K562 (cell line): ENCODE measurements around the gene ZNF668. TPM values are rescaled to one million over a fixed set of nuclear protein-coding genes. Genes with fewer than 3 reads are reported as not detected.
A peak's percentile ranks its signal among the peaks of the same experiment; 100 is the strongest.

Source experiments
- ATAC-seq: fragments of 200-7000 bp; cut with Tn5 transposase; 3 replicates; pipeline ENCODE4 v1.9.1; 2020; ENCODE audit warnings: moderate library complexity
- BruUV-seq: library from RNA; stranded (reverse); fragments of 400-500 nt; replicated peaks from 2 replicates; lab custom pipeline; 2021; lab: Mats Ljungman, UMichigan
- CTCF ChIA-PET: fragments of 300-600 bp; formaldehyde crosslinking; extraction: SDS; loops from one replicate; lab custom pipeline; 2021; ENCODE audit warnings: low intra/inter-chr PET ratio; lab: Yijun Ruan, JAX
- POLR2A ChIA-PET: fragments of 300-600, 350-650 bp; sonication (Branson Sonifier 250); formaldehyde crosslinking; extraction: SDS; loops from one replicate; lab custom pipeline; 2021; ENCODE audit warnings: antibody characterized with exemption, inconsistent platforms; lab: Yijun Ruan, JAX
- DNase-seq, 4 experiments: peaks; one replicate each; pipeline versions ENCODE4 v3.0.0 to v3.0.0-alpha.2; 2011 to 2018; ENCODE audit warnings: low spot score in 3 of 4, mixed read lengths in 3 of 4; ENCODE audit errors: extremely low read depth in 1 of 4
- FAIRE-seq: peaks from 2 replicates; lab custom pipeline; 2011; peaks lifted over from hg19 to GRCh38; lab: Jason Lieb, UNC
- H2AFZ ChIP-seq: 2 replicates; pipeline ENCODE4 v1.6.0; 2011; ENCODE audit warnings: low read depth, low read length, control low read depth, inconsistent platforms
- H3K27ac ChIP-seq: fragments of 200-600 bp; 3 replicates; pipeline ENCODE4 v1.8.0; 2011; ENCODE audit warnings: low read depth, mild to moderate bottlenecking, control low read depth, inconsistent platforms, low read length, moderate library complexity, mixed read lengths; ENCODE audit errors: extremely low read depth
- H3K27me3 ChIP-seq, 2 experiments: fragments of 300-600 bp in 1 of 2; 2 replicates in 1 of 2; 3 replicates in 1 of 2; pipeline versions ENCODE4 v1.6.0 to v1.8.0; 2011; ENCODE audit warnings: inconsistent platforms in 2 of 2, low read length in 2 of 2, mild to moderate bottlenecking in 1 of 2, mixed read lengths in 1 of 2, moderate library complexity in 1 of 2; ENCODE audit not compliant: control insufficient read depth in 2 of 2, insufficient read depth in 2 of 2
- H3K36me3 ChIP-seq: fragments of 300-600 bp; 3 replicates; pipeline ENCODE4 v1.8.0; 2011; ENCODE audit warnings: mild to moderate bottlenecking, low read length, inconsistent platforms; ENCODE audit not compliant: control insufficient read depth, insufficient read depth
- H3K4me1 ChIP-seq, 2 experiments: fragments of 200-600 bp in 1 of 2; replicated peaks in 1 of 2; 2 replicates in 1 of 2; 3 replicates in 1 of 2; pipeline versions ENCODE4 v1.5.1 to v1.8.0; 2011; ENCODE audit warnings: inconsistent platforms in 2 of 2, low read length in 2 of 2, mild to moderate bottlenecking in 1 of 2, mixed read lengths in 1 of 2, moderate library complexity in 1 of 2; ENCODE audit not compliant: control insufficient read depth in 2 of 2, insufficient read depth in 2 of 2
- H3K4me2 ChIP-seq: 2 replicates; pipeline ENCODE4 v1.6.1; 2011; ENCODE audit warnings: low read length, control low read depth, inconsistent platforms, mixed read lengths; ENCODE audit not compliant: insufficient read depth
- H3K4me3 ChIP-seq: fragments of 200-600 bp; sonication (generic), shearing (Covaris generic); 2 replicates; pipeline ENCODE4 v1.5.1; 2016; ENCODE audit warnings: control low read depth, inconsistent platforms
- H3K79me2 ChIP-seq: fragments of 200-600 bp; 3 replicates; pipeline ENCODE4 v1.8.0; 2011; ENCODE audit warnings: low read length, inconsistent platforms; ENCODE audit not compliant: control insufficient read depth, insufficient read depth
- H3K9ac ChIP-seq, 2 experiments: 2 replicates each; pipeline versions ENCODE4 v1.6.0 to v1.6.1; 2011; ENCODE audit warnings: low read depth in 2 of 2, low read length in 2 of 2, control low read depth in 1 of 2, inconsistent platforms in 1 of 2, mild to moderate bottlenecking in 1 of 2, mixed read lengths in 1 of 2; ENCODE audit not compliant: insufficient read depth in 1 of 2
- H3K9me1 ChIP-seq: one replicate; pipeline ENCODE4 v1.6.0; 2011; ENCODE audit warnings: inconsistent platforms, mild to moderate bottlenecking, low read length, moderate library complexity; ENCODE audit not compliant: control insufficient read depth, insufficient read depth
- H3K9me3 ChIP-seq: replicated peaks from 2 replicates; pipeline ENCODE4 v1.5.1; 2011; ENCODE audit warnings: low read depth, low read length, inconsistent platforms; ENCODE audit not compliant: control insufficient read depth, insufficient read depth
- H4K20me1 ChIP-seq: replicated peaks from 2 replicates; pipeline ENCODE4 v1.6.1; 2011; ENCODE audit warnings: low read length, inconsistent platforms, mixed read lengths; ENCODE audit not compliant: control insufficient read depth, insufficient read depth
- ETV6 ChIP-seq, 3 experiments: fragments of 150-350 bp in 1 of 3; sonication (generic) in 1 of 3; formaldehyde crosslinking in 1 of 3; IDR thresholded peaks; 2 replicates each; pipeline versions ENCODE4 v1.6.1 to v1.8.0; 2014 to 2022; ENCODE audit warnings: borderline replicate concordance in 2 of 3, low read depth in 2 of 3, antibody characterized with exemption in 1 of 3, low read length in 1 of 3, mild to moderate bottlenecking in 1 of 3, missing genetic modification reagents in 1 of 3
- KAT2B ChIP-seq: IDR thresholded peaks from one replicate; pipeline ENCODE4 v1.6.1; 2012; ENCODE audit warnings: low read depth, mild to moderate bottlenecking, control low read depth, inconsistent platforms, low read length, moderate library complexity
- MCM2 ChIP-seq: fragments of 450-650 bp; IDR thresholded peaks from 2 replicates; pipeline ENCODE4 v1.6.1; 2017; ENCODE audit warnings: low read depth, mild to moderate bottlenecking
- MEIS2 ChIP-seq: fragments of 450-650 bp; IDR thresholded peaks from 2 replicates; pipeline ENCODE4 v1.6.1; 2014; ENCODE audit warnings: mild to moderate bottlenecking; ENCODE audit not compliant: partially characterized antibody
- MYC ChIP-seq, 2 experiments: fragments of 250-450 bp in 1 of 2; sonication (Bioruptor Pico) in 1 of 2; IDR thresholded peaks; 2 replicates each; pipeline versions ENCODE4 v1.5.1 to v1.6.1; 2012 to 2021; ENCODE audit warnings: low read depth in 2 of 2, borderline replicate concordance in 1 of 2, improper control_type of control experiment in 1 of 2, low read length in 1 of 2, mild to moderate bottlenecking in 1 of 2, moderate library complexity in 1 of 2
- PTRF ChIP-seq: fragments of 450-650 bp; IDR thresholded peaks from 2 replicates; pipeline ENCODE4 v1.6.1; 2016; ENCODE audit warnings: mild to moderate bottlenecking, missing genetic modification characterization, missing compliant biosample characterization
- SRSF9 ChIP-seq: fragments of 200-400 bp; formaldehyde crosslinking; IDR thresholded peaks from 2 replicates; pipeline ENCODE4 v1.6.1; 2017; ENCODE audit warnings: low read depth, low read length, borderline replicate concordance
- TAF7 ChIP-seq: fragments of 450-650 bp; IDR thresholded peaks from 2 replicates; pipeline ENCODE4 v1.6.1; 2016; ENCODE audit warnings: missing genetic modification characterization, missing compliant biosample characterization
- TBL1XR1 ChIP-seq, 2 experiments: IDR thresholded peaks; 2 replicates each; pipeline ENCODE4 v1.6.1; 2012; ENCODE audit warnings: improper control_type of control experiment in 2 of 2, low read length in 2 of 2, mild to moderate bottlenecking in 1 of 2
- ZC3H8 ChIP-seq: fragments of 450-650 bp; IDR thresholded peaks from 2 replicates; pipeline ENCODE4 v1.6.1; 2017
- ZNF133 ChIP-seq: fragments of 250-450 bp; sonication (Bioruptor Pico); IDR thresholded peaks from 2 replicates; pipeline ENCODE4 v1.4.0; 2020; ENCODE audit warnings: mild to moderate bottlenecking
- ZNF134 ChIP-seq: fragments of 250-450 bp; sonication (Bioruptor Pico); conservative IDR thresholded peaks from 2 replicates; pipeline ENCODE4 v1.4.0; 2020
- ZZZ3 ChIP-seq: fragments of 450-650 bp; IDR thresholded peaks from 2 replicates; pipeline ENCODE4 v1.6.1; 2016; ENCODE audit warnings: antibody characterized with exemption, mild to moderate bottlenecking, moderate library complexity
- WGBS: fragments of 100-300 bp; shearing (Covaris generic); methylation state at CpG from one replicate; pipeline ENCODE4 v1.1.6; 2016; ENCODE audit warnings: low coverage, mixed read lengths; ENCODE audit not compliant: insufficient coverage; ENCODE audit errors: missing lambda C conversion rate; 5-methylcytosine and 5-hydroxymethylcytosine counted together
- in situ Hi-C: fragments of 300-500 bp; cut with MboI; formaldehyde crosslinking; loops from 4 replicates; pipeline ENCODE4 v1.15.0; 2018; ENCODE audit warnings: inconsistent platforms, mixed read lengths
- intact Hi-C: fragments of 100-400 bp; cut with micrococcal nuclease; formaldehyde crosslinking; loops from 2 replicates; pipeline ENCODE4 v1.14.2; 2022
- polyA plus RNA-seq, 8 experiments: library from polyadenylated mRNA; depleted of rRNA in 4 of 8; stranded (reverse) in 5 of 8; unstranded in 3 of 8; fragments of >200 nt; fragmentation: Nextera tagmentation in 2 of 8; fragmentation: Illumina TruSeq in 1 of 8; extraction: Ambion mirVana in 2 of 8; extraction: Trizol in 1 of 8; gene quantifications; 2 replicates each; pipeline versions ENCODE4 v1.2.1 to v1.2.3, GENCODE V29; 2011 to 2014; ENCODE audit warnings: inconsistent platforms in 1 of 8, missing spikeins in 1 of 8
- total RNA-seq, 7 experiments: library from RNA; depleted of rRNA in 6 of 7; stranded (reverse); fragments of >200 nt in 6 of 7; fragmentation: Illumina TruSeq in 2 of 7; extraction: Trizol in 2 of 7; gene quantifications; 2 replicates each; pipeline versions ENCODE4 v1.2.1 to v1.2.3, GENCODE V29; 2011 to 2021; ENCODE audit warnings: low replicate concordance in 1 of 7
- TF ChIP-seq, protein P1 (sequence below), 2 experiments: fragments of 450-650 bp; IDR thresholded peaks; 2 replicates each; pipeline ENCODE4 v1.6.1; 2016; ENCODE audit warnings: mild to moderate bottlenecking in 2 of 2, borderline replicate concordance in 1 of 2, low read depth in 1 of 2, moderate library complexity in 1 of 2

ZNF668 gene
- total and polyA plus RNA-seq, 9 of the 15 experiments (the other 6 are each of a cell fraction or from before 2014, with no cell fraction given): 0.04 to 15.3 (median 3.8) TPM; not detected in 1

- 0 out of 2 replicates have a peak, but pooled peaks cover 2% of the 10 kb centered on the region for H3K9me3 ChIP-seq
- H3K36me3 ChIP-seq: peaks cover 39% of the 10 kb centered on the region; the same call in 2 of the 3 replicates
- H3K79me2 ChIP-seq: peaks cover 22% of the 10 kb centered on the region
- ATAC-seq: no peak
- no peaks in the 10 kb centered on the region for H3K27me3 ChIP-seq
- no peak for DNase-seq
- H2AFZ ChIP-seq: no peak overlapping the region
- CTCF ChIA-PET: no interaction called here
- intact Hi-C loops: loop anchor here (10.0 kb wide), 1 partner anchor 136 kb away; the partner anchor contains the start of gene SETD1A
- POLR2A ChIA-PET: interaction anchor here (0.6 to 3.1 kb wide), 4 partner anchors 13 to 90 kb away, joined by 3 to 16 read pairs (median 4); partner anchors contain the start of genes FUS, ZNF646 and ZNF668
- no TSS peak for BruUV-seq
- peak overlapping the region in 1 of 2 experiments; percentile 73; a peak in 2 of 4 replicates for H3K9ac ChIP-seq
- in situ Hi-C loops: no loop called here
- no peak overlapping the region for H3K4me2 ChIP-seq
- H3K4me1 ChIP-seq: peaks cover 14 to 53% of the 10 kb centered on the region in 2 experiments; a peak in 4 of 5 replicates
- H4K20me1 ChIP-seq: peaks cover 8% of the 10 kb centered on the region; the same call in 1 of the 2 replicates
- H3K27ac ChIP-seq: no peak overlapping the region
- H3K9me1 ChIP-seq: peaks cover 4% of the 10 kb centered on the region
- 57% methylated on average over 2 of the region's 2 CpGs for WGBS
- FAIRE-seq: no peak
- no peak overlapping the region for H3K4me3 ChIP-seq
- no peak for TF ChIP-seq MYC (IDR thresholded peaks at IDR 0.05; ENCODE audit: low read depth, low read length)
- no peak for TF ChIP-seq MYC (CRISPR knock-in tag; IDR thresholded peaks at IDR 0.05; ENCODE audit: borderline replicate concordance, low read depth)
- TF ChIP-seq KAT2B: no peak
- no peak for TF ChIP-seq ETV6 (IDR thresholded peaks at IDR 0.05; ENCODE audit: borderline replicate concordance in 1 of 2, low read depth in 2 of 2, low read length in 1 of 2)
- no peak for TF ChIP-seq ETV6 (CRISPR knock-in tag; IDR thresholded peaks at IDR 0.05; ENCODE audit: borderline replicate concordance)
- TF ChIP-seq ZZZ3: no peak
- TF ChIP-seq SRSF9: no peak
- TF ChIP-seq MCM2: no peak
- no peak for TF ChIP-seq ZNF134 (CRISPR knock-in tag)
- TF ChIP-seq ZC3H8: no peak
- no peak for TF ChIP-seq ZNF133 (CRISPR knock-in tag)
- no peak for TF ChIP-seq PTRF (tag)
- TF ChIP-seq, protein P1, sequence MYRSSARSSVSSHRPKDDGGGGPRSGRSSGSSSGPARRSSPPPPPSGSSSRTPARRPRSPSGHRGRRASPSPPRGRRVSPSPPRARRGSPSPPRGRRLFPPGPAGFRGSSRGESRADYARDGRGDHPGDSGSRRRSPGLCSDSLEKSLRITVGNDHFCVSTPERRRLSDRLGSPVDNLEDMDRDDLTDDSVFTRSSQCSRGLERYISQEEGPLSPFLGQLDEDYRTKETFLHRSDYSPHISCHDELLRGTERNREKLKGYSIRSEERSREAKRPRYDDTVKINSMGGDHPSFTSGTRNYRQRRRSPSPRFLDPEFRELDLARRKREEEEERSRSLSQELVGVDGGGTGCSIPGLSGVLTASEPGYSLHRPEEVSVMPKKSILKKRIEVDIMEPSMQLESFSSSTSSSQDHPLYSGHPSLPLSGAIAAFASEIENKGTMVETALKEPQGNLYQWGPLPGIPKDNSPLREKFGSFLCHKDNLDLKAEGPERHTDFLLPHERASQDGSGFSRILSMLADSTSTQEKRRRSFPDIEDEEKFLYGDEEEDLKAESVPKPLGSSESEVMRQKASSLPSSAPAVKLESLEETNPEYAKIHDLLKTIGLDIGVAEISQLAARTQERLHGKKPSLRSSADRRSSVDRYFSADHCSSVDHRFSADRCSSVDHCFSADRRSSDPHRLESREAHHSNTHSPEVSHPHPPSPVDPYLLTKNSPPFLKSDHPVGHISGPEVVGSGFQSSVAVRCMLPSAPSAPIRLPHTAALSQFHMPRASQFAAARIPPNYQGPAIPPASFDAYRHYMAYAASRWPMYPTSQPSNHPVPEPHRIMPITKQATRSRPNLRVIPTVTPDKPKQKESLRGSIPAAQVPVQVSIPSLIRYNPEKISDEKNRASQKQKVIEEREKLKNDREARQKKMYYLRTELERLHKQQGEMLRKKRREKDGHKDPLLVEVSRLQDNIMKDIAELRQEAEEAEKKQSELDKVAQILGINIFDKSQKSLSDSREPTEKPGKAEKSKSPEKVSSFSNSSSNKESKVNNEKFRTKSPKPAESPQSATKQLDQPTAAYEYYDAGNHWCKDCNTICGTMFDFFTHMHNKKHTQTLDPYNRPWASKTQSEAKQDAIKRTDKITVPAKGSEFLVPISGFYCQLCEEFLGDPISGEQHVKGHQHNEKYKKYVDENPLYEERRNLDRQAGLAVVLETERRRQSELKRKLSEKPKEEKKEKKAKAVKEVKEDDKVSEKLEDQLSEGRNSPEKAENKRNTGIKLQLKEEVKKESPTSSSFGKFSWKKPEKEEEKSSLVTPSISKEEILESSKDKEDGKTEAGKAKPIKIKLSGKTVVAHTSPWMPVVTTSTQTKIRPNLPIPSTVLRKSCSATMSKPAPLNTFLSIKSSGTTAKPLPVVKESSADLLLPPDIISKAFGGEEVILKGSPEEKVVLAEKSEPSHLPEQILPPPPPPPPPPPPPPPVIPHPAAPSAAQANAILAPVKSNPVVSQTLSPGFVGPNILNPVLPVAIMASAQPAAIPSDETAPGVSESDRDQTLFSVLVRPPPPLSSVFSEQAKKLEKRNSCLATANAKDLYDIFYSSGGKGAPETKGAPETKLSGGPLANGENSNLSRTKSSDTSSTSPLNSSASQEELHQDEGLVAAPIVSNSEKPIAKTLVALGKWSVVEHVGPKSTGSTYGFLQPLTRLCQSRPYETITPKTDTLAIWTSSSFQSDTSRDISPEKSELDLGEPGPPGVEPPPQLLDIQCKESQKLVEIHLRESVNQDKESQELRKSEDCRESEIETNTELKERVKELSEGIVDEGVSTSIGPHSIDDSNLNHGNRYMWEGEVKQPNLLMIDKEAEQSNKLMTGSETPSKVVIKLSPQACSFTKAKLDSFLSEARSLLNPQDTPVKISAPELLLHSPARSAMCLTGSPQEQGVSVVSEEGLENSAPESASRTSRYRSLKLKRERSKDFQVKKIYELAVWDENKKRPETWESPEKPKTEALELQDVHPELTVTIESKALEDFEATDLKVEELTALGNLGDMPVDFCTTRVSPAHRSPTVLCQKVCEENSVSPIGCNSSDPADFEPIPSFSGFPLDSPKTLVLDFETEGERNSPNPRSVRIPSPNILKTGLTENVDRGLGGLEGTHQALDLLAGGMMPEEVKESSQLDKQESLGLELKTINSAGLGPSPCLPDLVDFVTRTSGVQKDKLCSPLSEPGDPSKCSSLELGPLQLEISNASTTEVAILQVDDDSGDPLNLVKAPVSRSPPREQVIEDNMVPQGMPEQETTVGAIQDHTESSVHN (IDR thresholded peaks at IDR 0.05; ENCODE audit: borderline replicate concordance in 1 of 2, low read depth in 1 of 2): no peak
- no peak for TF ChIP-seq MEIS2
- TF ChIP-seq TBL1XR1 (IDR thresholded peaks at IDR 0.05; ENCODE audit: low read length in 2 of 2): no peak
- no peak for TF ChIP-seq TAF7 (tag)
Measured at GRCh38 chr16:31090540-31090939, 16.5 kb upstream of the ZNF668 start.
